IPS DF 19.7 (cell line): ENCODE data around the gene ZNF616.

Experiments
- DNase-seq: peaks from one replicate; pipeline ENCODE4 v3.0.0-alpha.2; 2013; ENCODE audit warnings: low read depth, low spot score

The ZNF616 gene

DNA sequence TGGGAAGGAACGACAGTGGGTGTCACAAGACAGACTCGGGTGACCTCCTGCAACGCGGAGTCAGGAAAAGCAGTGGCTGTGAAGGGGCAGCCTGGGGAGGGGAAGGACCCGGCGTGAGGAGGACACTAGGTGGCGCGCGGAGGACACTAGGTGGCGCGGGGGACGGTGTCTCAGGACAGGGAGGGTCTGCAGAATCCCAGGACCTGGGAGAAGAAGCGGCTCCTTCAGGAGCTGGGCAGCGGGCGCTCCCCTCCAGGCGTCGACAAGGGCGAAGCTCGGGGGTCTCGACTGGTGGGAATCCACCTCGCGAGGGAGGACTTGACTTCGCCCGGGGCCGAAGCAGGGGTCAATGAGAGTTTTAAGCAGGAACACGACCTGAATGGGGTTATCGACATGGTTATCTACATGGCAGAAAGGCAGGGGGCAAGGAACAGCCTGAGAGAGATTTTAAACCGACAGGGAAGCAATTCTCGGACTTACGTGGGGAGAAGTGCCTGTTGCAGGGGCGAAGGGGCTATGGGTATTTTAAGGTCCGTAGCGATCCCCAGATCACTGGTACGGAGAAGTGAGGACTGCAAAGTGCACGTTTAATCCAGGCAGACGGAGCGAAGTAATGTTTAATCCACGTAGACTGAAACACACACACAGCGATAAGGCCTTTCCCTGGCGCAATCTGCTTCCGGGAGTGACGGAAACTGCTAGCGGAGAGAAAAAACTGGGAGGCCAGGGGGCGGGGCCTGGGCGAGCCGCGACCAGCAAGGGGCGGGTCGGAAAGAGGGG, at the start of gene ZNF616:
Gene ZNF616 (minus strand): TSS at position 687 of the 780 bp plus-strand sequence. CDS start 9,426 bp downstream, outside the sequence.
- DNase-seq: no peak

DNA sequence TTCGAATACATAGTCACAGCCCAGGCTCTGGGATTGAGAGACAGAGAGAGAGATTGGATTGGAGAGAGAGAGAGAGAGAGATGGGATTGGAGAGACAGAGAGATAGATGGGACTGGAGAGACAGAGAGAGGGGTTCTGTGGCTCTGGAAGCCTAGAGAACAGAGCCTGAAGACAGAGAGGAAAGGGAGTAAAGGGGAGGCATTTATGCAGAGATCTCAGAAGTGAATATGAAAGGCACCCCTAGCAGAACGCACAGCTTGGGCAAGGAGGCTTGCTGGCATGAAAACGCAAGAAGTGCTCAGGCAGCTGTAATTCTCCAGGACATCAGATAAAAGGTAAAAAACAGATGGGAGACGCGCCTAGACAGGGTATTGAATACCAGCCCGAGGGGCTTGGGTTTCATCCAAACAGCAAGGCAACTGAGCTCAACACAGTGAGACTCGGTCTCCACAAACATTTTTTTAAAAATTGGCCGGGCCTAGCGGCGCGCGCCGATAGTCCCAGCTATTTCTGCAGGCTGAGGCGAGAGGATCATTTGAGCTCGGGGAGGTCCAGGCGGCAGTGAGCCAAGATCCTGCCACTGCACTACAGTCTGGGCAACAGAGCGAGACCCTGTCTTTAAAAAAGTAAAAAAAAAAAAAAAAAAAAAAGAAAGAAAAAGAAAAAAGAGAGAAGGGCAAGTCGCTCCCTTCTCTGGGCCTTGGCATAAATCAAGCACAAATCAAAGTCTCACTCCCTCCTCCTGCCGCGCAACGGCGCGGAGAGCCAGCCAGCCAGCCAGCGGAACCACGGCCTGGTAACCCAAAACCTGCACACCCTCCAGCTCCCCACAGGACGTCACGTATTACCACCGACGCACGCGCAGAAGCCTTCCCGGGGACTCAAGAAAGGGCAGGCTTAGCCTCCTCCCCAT, 49.3 kb upstream of the ZNF616 start:
- no peak for DNase-seq

DNA sequence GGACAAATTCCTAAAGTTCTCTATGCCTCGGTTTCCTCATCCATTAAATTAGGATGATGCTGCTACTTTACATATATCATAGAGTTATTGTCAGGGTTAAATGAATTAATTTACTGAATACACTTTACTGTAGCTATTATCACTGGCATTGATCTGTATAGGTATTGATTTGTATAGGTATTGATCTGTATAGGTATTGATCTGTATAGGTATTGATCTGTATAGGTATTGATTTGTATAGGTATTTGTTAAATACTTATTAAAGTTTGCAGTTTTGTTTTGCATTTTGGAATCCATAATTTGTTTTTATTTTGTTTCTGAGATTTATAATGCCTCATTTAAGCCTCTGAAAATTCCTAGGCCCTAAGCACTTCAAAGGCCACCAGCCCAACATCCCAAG, 47.7 kb upstream of the ZNF616 start:
- no peak for DNase-seq

DNA sequence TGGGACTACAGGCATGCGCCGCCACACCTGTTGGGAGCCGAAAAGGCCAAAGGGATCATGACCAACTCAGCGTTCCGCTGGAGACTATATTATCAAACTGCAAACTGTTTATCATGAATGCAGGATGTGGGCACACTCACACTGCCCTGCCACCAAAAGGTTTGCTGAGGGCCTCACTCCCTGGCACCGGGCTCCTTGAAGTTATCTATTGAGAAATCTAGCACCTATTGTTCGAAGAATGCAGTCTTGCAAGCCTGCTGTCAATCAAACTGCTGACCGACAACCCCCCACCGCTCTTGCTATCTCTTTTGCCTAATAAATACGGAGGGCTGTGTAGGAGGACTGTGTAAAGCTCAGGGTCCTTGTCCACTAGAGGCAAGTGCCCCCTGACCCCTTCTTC, 36.8 kb upstream of the ZNF616 start:
- no peak for DNase-seq

DNA sequence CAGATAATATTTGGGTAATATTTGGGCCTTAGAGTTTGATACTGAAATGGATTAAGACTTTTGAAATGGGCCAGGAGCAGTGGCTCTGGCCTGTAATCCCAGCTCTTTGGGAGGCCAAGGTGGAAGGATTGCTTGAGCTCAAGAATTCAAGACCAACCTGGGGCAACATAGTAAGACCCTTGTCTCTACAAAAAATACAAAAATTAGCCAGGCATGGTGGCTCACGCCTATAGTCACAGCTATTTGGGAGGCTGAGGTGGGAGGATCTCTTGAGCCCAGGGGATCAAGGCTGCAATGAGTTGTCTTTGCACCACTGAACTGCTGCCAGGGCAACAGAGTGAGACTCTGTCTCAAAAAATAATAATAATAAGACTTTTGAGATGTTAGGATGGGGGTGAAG, 32.6 kb upstream of the ZNF616 start:
- no peak for DNase-seq

DNA sequence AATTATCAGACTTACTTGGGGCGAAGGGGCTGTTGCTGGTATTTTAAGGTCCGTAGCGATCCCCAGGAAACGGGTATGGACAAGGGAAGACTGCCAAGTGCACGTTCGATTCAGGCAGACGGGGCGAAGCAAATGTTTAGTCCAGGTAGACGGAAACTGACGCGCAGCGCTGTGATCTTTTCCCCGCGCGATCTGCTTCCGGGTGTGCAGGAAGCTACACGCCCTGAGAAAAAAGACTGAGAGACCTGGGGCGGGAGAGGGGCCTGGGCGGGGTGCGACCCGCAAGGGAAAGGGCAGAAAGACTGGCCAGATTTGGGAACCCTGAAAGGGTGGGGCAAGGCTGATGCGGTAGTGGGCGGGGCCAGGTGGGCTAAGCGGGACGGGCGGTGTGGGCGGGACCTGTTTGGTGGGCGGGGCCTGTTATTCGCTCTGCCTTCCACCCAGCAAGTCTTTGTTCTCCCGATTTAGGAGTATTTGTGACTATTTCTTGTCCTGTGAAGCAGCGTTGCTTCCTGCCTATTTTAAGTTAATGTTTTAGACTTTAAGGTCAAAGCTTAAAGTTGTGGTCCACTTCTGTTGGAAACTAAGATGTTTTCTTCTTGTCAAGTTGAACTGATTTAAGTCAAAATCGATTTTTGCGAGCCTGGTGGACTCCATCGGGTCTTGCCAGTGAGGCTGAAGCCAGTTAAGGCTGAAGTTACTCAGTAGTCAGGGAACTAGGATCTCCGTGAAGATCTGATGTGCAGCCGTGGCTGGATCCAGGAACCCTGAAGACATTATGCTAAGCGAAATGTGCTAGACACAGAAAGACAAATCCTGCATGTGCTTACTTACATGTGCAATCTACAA, 31.8 kb upstream of the ZNF616 start, which contains the start of gene ZNF836:
Gene ZNF836 (minus strand): TSS at position 301 of the 849 bp plus-strand sequence. CDS start 3,549 bp downstream, outside the sequence.
- no peak for DNase-seq

DNA sequence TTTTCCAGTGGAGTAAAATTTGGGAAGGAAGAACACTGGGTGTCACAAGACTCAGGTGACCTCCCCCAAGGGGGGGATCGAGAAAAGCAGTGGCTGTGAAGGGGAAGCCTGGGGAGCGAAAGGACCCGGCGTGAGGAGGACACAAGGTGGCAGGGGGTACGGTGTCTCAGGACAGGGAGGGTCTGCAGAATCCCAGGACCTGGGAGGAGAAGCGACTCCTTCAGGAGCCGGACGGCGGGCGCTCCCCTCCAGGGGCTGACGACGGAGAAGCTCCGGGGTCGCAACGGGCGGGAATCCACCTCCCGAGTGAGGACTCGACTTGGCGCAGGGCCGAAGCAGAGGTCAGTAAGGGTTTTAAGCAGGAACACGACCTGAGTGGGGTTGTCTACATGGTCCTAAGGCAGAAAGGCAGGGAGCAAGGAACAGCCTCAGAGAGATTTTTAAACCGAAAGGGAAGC, 31.2 kb upstream of the ZNF616 start:
- no peak for DNase-seq

DNA sequence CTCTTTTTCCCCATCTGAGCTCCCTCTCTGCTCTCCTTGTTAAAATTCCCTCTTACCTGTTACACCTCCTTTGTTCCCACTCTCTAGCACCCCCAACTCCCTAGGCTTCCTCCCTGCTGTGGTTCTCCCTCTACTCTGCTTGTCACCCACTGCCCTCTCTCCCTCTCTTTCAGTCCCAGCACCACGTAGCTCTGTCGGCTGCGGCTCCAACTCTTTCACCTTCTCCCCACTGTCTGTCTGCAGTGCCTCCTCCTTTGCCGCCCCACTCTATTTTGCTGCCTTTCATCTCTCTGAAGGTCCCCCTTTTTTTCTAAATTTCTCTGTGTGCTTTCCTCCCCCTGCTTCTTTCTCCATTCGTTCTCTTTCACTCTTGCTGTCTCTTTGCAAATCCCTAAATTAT, 30.6 kb upstream of the ZNF616 start:
- no peak for DNase-seq

DNA sequence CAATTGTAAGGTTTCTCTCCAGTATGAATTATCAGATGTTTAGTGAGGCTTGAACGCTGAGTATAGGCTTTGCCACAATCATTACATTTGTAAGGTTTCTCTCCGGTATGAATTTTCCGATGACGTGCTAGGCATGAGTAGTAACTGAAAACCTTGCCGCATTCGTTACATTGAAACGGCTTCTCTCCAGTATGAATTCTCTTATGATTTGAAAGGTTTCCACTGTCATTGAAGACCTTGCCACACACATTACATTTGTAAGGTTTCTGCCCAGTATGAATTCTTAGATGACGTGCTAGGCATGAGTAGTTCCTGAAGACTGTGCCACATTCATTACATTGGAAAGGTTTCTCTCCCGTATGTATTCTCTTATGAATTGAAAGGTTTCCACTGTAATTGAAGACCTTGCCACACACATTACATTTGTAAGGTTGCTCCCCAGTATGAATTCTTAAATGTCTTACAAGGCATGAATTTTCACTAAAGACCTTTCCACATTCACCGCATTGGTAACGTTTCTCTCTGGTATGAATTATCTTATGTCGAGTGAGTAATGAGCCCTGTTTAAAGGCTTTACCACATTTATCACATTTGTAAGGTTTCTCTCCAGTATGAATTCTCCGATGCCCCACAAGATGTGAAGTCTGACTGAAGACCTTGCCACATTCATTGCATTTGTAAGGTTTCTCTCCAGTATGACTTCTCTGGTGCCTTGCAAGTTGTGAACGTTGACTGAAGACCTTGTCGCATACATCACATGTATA, 16.0 kb upstream of the ZNF616 start:
- DNase-seq: no peak

DNA sequence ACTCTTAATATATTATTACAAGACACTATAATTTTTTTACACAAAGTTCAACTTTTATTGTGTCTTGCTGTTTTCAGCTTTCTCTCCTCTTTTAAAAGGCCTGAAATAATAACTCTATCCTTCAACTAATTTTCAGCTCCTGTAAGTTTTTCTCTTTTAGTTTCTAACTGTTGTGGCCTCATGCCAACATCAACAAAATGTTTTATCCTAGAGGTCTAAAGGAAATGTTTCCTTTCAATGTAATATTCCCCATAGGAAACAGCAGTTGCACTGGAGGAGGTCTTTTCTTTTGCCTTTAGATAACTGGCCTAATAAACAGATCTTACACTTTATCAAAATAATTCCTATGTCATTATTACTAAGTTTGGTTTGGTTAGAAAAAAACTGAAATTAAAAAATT, 8.5 kb upstream of the ZNF616 start:
- no peak for DNase-seq

DNA sequence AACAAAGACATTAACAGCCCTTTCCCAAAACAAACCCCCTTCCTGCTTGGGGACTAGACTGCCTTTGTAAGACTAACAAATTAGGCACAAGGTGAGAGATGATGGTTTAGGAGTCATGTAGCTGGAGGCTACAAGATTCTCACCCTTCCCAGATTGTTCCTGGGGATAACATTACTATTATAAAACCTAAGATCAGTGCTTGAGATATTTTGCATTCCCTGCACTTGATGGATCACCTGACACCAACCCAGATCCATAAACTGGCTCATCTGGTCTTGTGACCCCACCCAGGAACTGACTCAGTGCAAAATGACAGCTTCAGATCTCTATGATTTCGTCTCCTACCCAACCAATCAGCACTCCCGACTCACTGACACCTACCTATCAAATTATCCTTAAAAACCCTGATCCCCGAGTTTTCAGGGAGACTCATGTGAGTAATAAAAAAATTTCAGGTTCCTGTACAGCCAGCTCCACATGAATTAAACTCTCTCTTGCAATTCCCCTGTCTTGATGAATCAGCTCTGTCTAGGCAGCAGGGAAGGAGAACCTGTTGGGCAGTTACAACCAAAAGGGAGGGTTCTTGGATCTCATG, 2.4 kb upstream of the ZNF616 start:
- DNase-seq: no peak

DNA sequence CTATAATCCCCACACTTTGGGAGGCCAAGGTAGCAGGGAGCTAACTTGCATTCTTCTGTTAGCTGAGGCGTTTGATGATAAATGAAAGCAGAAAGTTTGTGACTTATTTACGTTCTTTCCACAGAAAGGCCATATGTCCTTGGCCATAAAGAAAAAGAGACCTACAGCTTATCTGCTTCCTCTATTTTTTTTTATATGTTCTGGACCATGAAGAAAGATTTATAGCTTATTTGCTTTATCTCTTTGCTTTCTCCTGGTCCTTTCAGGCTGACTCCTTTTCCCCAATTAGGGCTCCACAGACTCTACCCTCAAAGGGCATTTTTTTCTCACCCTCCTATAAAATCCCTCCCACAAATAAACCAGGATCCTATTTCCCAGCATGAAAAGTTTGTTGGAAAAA, 1.5 kb upstream of the ZNF616 start:
- DNase-seq: no peak

DNA sequence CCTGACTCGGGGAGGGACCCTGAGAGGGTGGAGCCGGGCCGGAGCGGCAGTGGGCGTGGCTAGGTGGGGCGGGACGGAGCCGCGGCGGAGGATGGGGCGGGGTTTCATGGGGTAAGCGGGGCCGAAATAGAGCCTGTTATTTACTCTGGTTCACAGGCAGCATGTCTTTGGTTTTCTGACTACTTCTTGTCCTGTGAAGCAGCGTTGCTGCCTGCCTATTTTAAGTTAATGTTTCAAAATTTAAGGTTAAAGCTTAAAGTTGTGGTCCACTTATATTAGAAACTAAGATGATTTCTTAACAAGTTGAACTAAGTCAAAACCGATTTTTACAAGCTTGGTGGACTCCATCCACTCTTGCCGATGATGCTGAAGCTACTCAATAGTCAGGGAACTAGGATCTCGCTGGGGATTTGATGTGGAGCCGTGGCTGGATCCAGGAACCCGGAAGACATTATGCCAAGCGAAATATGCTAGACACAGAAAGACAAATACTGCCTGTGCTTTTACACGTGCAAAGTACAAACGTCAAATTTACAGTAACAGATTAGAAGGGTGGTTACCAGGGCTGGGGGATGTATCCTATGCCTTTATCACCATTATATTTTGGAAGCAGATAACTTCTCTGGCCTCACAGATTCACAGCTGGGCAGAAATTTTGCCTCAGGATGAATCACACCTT, 433 bp upstream of the ZNF616 start:
- no peak for DNase-seq

DNA sequence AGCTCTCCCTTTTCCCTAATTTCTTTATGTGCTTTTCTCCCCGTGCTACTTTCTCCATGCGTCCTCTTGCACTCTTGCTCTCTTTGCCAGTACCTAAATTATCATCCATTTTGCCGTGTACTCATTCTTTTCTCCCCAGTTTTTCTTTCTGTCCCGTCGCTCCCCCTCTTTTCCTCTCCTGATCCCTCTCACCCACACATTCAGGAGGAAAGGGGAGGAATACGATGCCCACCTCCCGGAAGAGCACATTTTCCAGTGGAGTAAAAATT, 821 bp downstream of the ZNF616 start:
- no peak for DNase-seq

DNA sequence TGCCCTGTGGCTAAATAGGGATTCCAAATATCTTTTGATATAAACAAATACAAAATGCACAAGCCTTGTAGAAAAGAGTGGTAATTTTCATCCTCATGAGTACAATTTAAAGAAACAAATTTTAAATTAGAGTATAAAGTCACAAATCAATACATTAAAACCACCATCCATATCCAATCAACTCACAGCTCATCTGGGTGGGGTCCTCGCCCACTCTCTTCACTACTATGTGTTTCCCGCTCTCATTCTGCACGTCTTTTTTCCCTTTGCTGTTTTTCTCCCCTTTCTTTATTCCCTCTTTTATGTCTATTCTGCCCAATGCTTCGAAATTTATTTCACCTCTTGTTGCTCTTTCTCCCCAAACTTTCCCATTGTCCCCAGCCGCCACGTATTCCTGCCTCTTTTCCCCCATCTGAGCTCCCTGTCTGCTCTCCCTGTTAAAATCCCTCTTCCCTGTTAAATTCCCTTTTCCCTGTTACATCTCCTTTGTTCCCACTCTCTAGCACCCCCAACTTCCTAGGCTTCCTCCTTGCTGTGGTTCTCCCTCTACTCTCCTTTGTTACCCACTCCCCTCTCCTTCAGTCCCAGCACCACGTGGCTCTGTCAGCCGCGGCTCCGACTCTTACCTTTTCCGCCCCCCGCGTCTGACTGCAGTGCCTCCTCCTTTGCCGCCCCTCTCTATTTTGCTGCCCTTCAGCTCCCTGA, 1.3 kb downstream of the ZNF616 start:
- no peak for DNase-seq

DNA sequence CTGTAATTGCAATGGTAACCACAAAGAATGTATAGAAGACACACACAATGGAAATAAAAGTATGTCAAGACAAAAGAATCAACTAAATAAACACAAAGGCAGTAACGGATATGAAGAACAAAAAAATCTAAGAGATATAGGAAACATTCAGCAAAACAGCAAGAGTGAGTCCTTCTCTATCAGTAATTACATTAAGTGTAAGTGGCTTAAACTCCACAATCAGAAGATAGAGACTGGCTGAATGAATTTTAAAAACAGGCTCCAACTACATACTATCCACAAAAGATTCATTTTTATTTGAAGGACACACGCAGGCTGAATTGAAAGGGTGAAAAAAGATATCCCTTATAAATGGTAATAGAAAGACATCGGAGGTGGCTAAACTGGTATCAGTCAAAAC, 19.5 kb downstream of the ZNF616 start:
- no peak for DNase-seq

DNA sequence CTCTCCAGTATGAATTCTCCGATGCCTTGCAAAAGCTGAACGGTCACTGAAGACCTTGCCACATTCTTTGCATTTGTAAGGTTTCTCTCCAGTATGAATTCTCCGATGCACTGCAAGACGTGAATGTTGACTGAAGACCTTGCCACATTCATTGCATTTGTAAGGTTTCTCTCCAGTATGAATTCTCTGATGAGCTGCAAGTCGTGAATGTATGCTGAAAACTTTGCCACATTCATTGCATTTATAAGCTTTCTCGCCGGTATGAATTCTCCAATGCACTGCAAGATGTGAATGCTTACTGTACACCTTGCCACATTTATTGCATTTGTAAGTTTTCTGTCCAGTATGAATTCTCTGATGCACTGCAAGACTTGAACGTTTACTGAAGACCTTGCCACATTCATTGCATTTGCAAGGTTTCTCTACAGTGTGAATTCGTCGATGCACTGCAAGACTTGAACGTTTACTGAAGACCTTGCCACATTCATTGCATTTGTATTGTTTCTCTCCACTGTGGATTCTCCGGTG, 24.1 kb downstream of the ZNF616 start:
- DNase-seq: no peak

DNA sequence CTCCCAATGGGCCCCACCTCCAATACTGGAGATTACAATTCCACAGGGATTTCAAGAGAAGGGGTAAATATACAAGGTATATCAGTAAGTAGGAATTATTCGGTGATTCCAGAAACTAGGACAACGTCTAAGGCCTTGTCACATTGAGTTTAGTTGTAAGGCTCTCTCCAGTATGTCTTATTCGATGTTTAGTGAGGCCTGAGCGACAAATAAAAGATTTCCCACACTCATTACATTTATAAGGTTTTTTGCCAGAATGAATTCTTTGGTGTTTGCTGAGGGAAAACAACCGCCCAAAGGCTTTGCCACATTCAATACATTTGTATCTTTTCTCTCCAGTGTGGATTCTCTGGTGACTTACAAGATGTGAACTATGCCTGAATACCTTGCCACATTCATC, 25.0 kb downstream of the ZNF616 start:
- DNase-seq: no peak

DNA sequence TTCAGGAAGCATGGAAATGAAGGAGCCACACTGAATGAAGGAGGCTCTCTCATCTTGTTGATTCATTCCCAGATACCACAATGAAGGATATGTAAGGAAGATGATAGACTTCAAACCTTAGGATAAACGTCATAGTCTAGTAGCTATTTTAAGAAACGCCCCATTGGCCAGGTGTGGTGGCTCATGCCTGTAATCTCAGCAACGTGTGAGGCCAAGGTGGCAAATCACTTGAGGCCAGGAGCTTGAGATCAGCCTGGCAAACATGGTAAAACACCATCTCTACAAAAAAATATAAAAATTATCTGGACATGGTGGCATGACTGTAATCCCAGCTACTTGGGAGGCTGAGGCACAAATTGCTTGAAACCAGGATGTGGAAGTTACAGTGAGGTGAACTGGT, 27.1 kb downstream of the ZNF616 start:
- DNase-seq: no peak
